HEK293 (cell line): ENCODE results near the gene RHEB.

Experiments
- CTCF ChIA-PET: fragments of 350-600 bp; formaldehyde crosslinking; extraction: SDS; loops from one replicate; lab custom pipeline; 2021; ENCODE audit warnings: antibody characterized with exemption; lab: Yijun Ruan, JAX
- POLR2A ChIA-PET: fragments of 300-600 bp; formaldehyde crosslinking; extraction: SDS; loops from one replicate; lab custom pipeline; 2020; ENCODE audit warnings: antibody characterized with exemption, inconsistent platforms; lab: Yijun Ruan, JAX
- H3K27ac ChIP-seq: fragments of 200-500 bp; sonication (Bioruptor generic); 2 replicates; pipeline ENCODE4 v1.5.1; 2014; ENCODE audit warnings: low read depth, low read length, control low read depth, inconsistent platforms; ENCODE audit errors: extremely low read depth
- H3K36me3 ChIP-seq, 2 experiments: fragments of 200-500 bp in 1 of 2; sonication (Bioruptor generic) in 1 of 2; 1 replicate in 1 of 2; 2 replicates in 1 of 2; pipeline ENCODE4 v1.5.1; 2014 to 2017; ENCODE audit warnings: inconsistent platforms in 2 of 2, low read length in 2 of 2; ENCODE audit not compliant: control insufficient read depth in 2 of 2, insufficient read depth in 1 of 2
- H3K4me1 ChIP-seq: fragments of 200-500 bp; sonication (Bioruptor generic); 2 replicates; pipeline ENCODE4 v1.5.1; 2014; ENCODE audit warnings: mild to moderate bottlenecking, low read length, inconsistent platforms; ENCODE audit not compliant: control insufficient read depth, insufficient read depth
- H3K4me3 ChIP-seq: 2 replicates; pipeline ENCODE4 v1.5.1; 2011; ENCODE audit warnings: low read depth, mild to moderate bottlenecking, control low read depth, low read length, moderate library complexity
- H3K9me3 ChIP-seq: fragments of 200-500 bp; sonication (Bioruptor generic); 2 replicates; pipeline ENCODE4 v1.5.1; 2014; ENCODE audit warnings: low read depth, low read length, inconsistent platforms; ENCODE audit not compliant: control insufficient read depth, insufficient read depth
- BCL11A ChIP-seq: fragments of 450-650 bp; formaldehyde crosslinking; IDR thresholded peaks from 2 replicates; pipeline ENCODE4 v1.5.1; 2016; ENCODE audit warnings: low read depth, missing biosample characterization, missing genetic modification characterization
- GLI2 ChIP-seq: fragments of 450-650 bp; formaldehyde crosslinking; IDR thresholded peaks from 2 replicates; pipeline ENCODE4; 2017; ENCODE audit warnings: missing biosample characterization, missing genetic modification characterization, low read depth, borderline replicate concordance
- HOXC10 ChIP-seq: sonication (generic); formaldehyde crosslinking; IDR thresholded peaks from 2 replicates; pipeline ENCODE4 v1.8.1; 2023; ENCODE audit warnings: mild to moderate bottlenecking, missing genetic modification reagents
- SETDB1 ChIP-seq: IDR thresholded peaks from one replicate; pipeline ENCODE4 v1.6.1; 2017; ENCODE audit warnings: mild to moderate bottlenecking, low read length, moderate library complexity, mixed read lengths; ENCODE audit not compliant: insufficient read length
- ZBTB17 ChIP-seq: fragments of 450-650 bp; formaldehyde crosslinking; IDR thresholded peaks from 2 replicates; pipeline ENCODE4 v1.5.1; 2016; ENCODE audit warnings: missing biosample characterization, missing genetic modification characterization
- ZNF114 ChIP-seq: fragments of 450-650 bp; formaldehyde crosslinking; IDR thresholded peaks from 2 replicates; pipeline ENCODE4 v1.5.0; 2017; ENCODE audit warnings: missing biosample characterization, missing genetic modification characterization
- ZNF155 ChIP-seq: fragments of 450-650 bp; formaldehyde crosslinking; IDR thresholded peaks from 2 replicates; pipeline ENCODE4 v1.5.1; 2016; ENCODE audit warnings: missing biosample characterization, missing genetic modification characterization
- ZNF184 ChIP-seq: fragments of 450-650 bp; IDR thresholded peaks from 2 replicates; pipeline ENCODE4 v1.5.1; 2018; ENCODE audit warnings: missing biosample characterization, mild to moderate bottlenecking, missing genetic modification characterization
- ZNF211 ChIP-seq: fragments of 450-650 bp; formaldehyde crosslinking; IDR thresholded peaks from 2 replicates; pipeline ENCODE4 v1.5.1; 2016; ENCODE audit warnings: low read depth, missing biosample characterization, missing genetic modification characterization
- ZNF302 ChIP-seq: fragments of 450-650 bp; formaldehyde crosslinking; IDR thresholded peaks from 2 replicates; pipeline ENCODE4 v1.5.1; 2016; ENCODE audit warnings: missing biosample characterization, missing genetic modification characterization, low read depth
- ZNF324 ChIP-seq: fragments of 450-650 bp; formaldehyde crosslinking; IDR thresholded peaks from 2 replicates; pipeline ENCODE4 v1.5.1; 2016; ENCODE audit warnings: missing biosample characterization, missing genetic modification characterization
- ZNF37A ChIP-seq: fragments of 450-650 bp; IDR thresholded peaks from 2 replicates; pipeline ENCODE4 v1.5.1; 2018; ENCODE audit warnings: missing biosample characterization, missing genetic modification characterization
- ZNF416 ChIP-seq: fragments of 450-650 bp; formaldehyde crosslinking; IDR thresholded peaks from 2 replicates; pipeline ENCODE4 v1.5.1; 2016; ENCODE audit warnings: missing biosample characterization, missing genetic modification characterization
- ZNF501 ChIP-seq: fragments of 450-650 bp; formaldehyde crosslinking; IDR thresholded peaks from 2 replicates; pipeline ENCODE4 v1.5.1; 2016; ENCODE audit warnings: missing biosample characterization, missing genetic modification characterization
- ZNF596 ChIP-seq: fragments of 450-650 bp; IDR thresholded peaks from 2 replicates; pipeline ENCODE4 v1.5.0; 2018; ENCODE audit warnings: missing biosample characterization, mild to moderate bottlenecking, missing genetic modification characterization, moderate library complexity
- ZNF626 ChIP-seq: fragments of 450-650 bp; sonication (Bioruptor Pico); formaldehyde crosslinking; IDR thresholded peaks from 2 replicates; pipeline ENCODE4 v1.5.1; 2018; ENCODE audit warnings: missing biosample characterization, missing genetic modification characterization, inconsistent platforms
- ZNF677 ChIP-seq: fragments of 450-650 bp; IDR thresholded peaks from 2 replicates; pipeline ENCODE4 v1.5.0; 2018; ENCODE audit warnings: missing biosample characterization, mild to moderate bottlenecking, missing genetic modification characterization, moderate library complexity
- ZNF76 ChIP-seq: fragments of 450-650 bp; formaldehyde crosslinking; IDR thresholded peaks from 2 replicates; pipeline ENCODE4; 2016; ENCODE audit warnings: low read depth, missing biosample characterization, missing genetic modification characterization, borderline replicate concordance
- ZNF768 ChIP-seq: fragments of 450-650 bp; formaldehyde crosslinking; IDR thresholded peaks from 2 replicates; pipeline ENCODE4 v1.5.1; 2018; ENCODE audit warnings: missing biosample characterization, mild to moderate bottlenecking, missing genetic modification characterization
- ZNF785 ChIP-seq: fragments of 450-650 bp; formaldehyde crosslinking; IDR thresholded peaks from 2 replicates; pipeline ENCODE4 v1.5.1; 2016; ENCODE audit warnings: missing biosample characterization, missing genetic modification characterization
- ZNF791 ChIP-seq: fragments of 450-650 bp; formaldehyde crosslinking; IDR thresholded peaks from 2 replicates; pipeline ENCODE4 v1.5.1; 2016; ENCODE audit warnings: missing biosample characterization, missing genetic modification characterization
- ZNF837 ChIP-seq: fragments of 450-650 bp; formaldehyde crosslinking; IDR thresholded peaks from 2 replicates; pipeline ENCODE4 v1.5.1; 2016; ENCODE audit warnings: missing biosample characterization, missing genetic modification characterization
- TF ChIP-seq, protein P1 (sequence below): fragments of 450-650 bp; formaldehyde crosslinking; IDR thresholded peaks from 2 replicates; pipeline ENCODE4 v1.5.1; 2016; ENCODE audit warnings: missing biosample characterization, missing genetic modification characterization
- TF ChIP-seq, protein P2 (sequence below): fragments of 450-650 bp; formaldehyde crosslinking; IDR thresholded peaks from 2 replicates; pipeline ENCODE4 v1.5.1; 2017; ENCODE audit warnings: missing biosample characterization, missing genetic modification characterization

RHEB gene

DNA sequence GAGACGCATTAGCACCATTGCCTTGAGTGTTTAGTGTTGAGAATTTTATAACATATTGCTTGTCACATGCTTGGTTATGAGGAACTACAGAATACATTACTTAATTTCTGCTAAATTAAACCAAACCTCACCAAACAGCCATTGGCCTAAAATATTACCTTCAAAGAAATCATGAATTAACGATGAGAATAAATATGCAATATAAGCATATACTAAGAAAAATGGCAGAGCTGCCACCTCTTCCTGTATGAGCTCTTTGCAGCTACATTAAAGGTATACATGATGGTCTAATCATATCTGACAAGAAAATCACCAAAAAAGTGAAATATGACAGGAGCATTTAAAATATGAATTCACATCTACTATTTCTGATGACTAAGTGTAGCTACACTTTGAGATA lies 5.2 kb upstream of the RHEB start:
- Histone ChIP-seq H3K36me3 (no peaks in the 10 kb centered on the region), H3K9me3 (no peaks in the 10 kb centered on the region), H3K27ac (no peak overlapping the region), H3K4me1 (no peaks in the 10 kb centered on the region), H3K4me3 (no peak overlapping the region)
- TF ChIP-seq, protein P1, sequence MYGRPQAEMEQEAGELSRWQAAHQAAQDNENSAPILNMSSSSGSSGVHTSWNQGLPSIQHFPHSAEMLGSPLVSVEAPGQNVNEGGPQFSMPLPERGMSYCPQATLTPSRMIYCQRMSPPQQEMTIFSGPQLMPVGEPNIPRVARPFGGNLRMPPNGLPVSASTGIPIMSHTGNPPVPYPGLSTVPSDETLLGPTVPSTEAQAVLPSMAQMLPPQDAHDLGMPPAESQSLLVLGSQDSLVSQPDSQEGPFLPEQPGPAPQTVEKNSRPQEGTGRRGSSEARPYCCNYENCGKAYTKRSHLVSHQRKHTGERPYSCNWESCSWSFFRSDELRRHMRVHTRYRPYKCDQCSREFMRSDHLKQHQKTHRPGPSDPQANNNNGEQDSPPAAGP (tag by site-specific recombination), result no peak
- TF ChIP-seq ZNF302 (no peak), ZNF155 (no peak), ZBTB17 (tag by site-specific recombination) (no peak), ZNF791 (tag by site-specific recombination) (no peak), ZNF184 (tag by site-specific recombination) (no peak), ZNF768 (tag by site-specific recombination) (no peak), ZNF324 (tag by site-specific recombination) (no peak), HOXC10 (CRISPR knock-in tag) (no peak), ZNF785 (tag by site-specific recombination) (no peak), ZNF114 (tag by site-specific recombination) (no peak)
- ChIA-PET CTCF (interaction anchor here (1.2 kb wide), 1 partner anchor 181 kb away, joined by 4 read pairs; no protein-coding TSS in a partner anchor), POLR2A (no interaction called here)

DNA sequence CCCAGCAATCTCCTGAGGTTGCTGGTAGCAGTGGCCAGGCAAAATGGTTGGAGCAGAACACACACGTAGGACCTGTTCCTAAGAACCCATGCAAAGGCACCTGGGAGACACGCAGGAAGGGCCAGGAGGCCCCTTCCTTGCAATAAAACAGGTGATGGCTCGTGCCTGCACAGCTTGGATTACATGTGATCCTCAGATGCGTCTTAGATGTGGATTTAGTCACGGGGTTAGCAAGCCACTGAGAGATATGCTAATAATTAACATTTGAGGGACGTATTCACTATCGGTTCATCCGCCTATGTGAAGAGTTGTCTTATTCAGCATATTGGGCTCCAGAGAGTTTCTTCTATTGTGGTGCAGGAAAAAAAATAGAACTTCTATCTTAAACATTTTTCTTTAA lies 4.6 kb upstream of the RHEB start:
- Histone ChIP-seq H3K27ac (no peak overlapping the region), H3K4me3 (no peak overlapping the region), H3K36me3 (no peaks in the 10 kb centered on the region)
- ChIA-PET POLR2A (no interaction called here), CTCF (interaction anchor here (1.2 kb wide), 1 partner anchor 181 kb away, joined by 4 read pairs; no protein-coding TSS in a partner anchor)
- TF ChIP-seq ZNF211 (no peak), ZNF416 (tag by site-specific recombination) (no peak)
- TF ChIP-seq, all 188 proteins: peak for 0
- H3K9me3 ChIP-seq, result no peaks in the 10 kb centered on the region
- no peaks in the 10 kb centered on the region for H3K4me1 ChIP-seq

DNA sequence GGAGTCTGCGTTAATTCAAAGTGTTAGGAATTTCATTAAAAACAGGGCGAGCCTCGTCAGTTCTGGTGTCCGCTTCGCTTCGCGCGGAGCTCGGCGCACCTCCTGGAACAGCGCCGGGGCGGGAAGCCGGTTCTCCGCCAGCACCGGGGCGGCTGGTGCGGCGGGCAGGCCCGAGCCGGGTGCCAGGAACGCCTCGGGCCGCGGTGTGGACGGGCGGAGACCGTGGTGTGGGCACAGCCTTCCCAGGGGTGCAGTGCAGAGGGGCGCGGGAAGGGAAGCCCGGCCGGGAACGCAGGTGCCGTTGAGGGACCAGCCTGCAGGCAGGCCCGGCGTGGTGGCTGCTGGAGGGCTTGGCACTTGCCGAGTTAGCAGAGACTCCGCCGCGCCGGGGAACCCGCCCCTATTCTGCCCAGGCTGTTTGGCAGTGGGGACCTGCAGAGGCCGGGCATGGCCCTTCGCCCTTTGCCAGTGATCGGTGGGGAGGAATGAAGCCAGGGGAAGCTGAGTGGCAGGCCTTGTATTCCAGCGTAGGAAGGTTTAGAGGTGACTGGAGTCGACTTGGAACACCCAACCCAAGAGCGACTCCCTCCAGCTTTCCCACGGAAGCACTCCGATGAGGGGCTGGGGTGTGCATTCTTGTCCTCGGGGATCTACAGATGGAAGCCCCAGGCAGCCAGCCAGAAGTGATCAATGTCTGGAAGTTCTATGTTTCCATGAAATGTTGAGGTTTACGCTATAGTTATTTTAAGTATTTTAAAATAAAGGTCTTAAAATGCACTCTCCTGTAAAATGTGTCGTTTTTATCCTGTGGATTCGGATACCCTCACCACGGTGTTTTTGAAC lies 945 bp upstream of the RHEB start:
- H3K27ac ChIP-seq, result peak overlapping the region; percentile 27; the same call in 1 of the 2 replicates
- no peaks in the 10 kb centered on the region for H3K4me1 ChIP-seq
- no peaks in the 10 kb centered on the region for H3K9me3 ChIP-seq
- H3K36me3 ChIP-seq, result no peaks in the 10 kb centered on the region
- H3K4me3 ChIP-seq, result peak overlapping the region; percentile 2; the same call in 1 of the 2 replicates
- CTCF ChIA-PET, result interaction anchor here (1.3 kb wide), 1 partner anchor 38 kb away, joined by 3 read pairs; no protein-coding TSS in a partner anchor
- TF ChIP-seq ZNF596 (tag by site-specific recombination) (0 out of 2 replicates have a peak, but pooled peaks have one; percentile 19), ZNF501 (tag by site-specific recombination) (no peak), ZNF837 (tag by site-specific recombination) (no peak), BCL11A (tag by site-specific recombination) (no peak), ZNF677 (tag by site-specific recombination) (0 out of 2 replicates have a peak, but pooled peaks have one; percentile 31), ZNF626 (tag by site-specific recombination) (0 out of 2 replicates have a peak, but pooled peaks have one; percentile 60), GLI2 (tag by site-specific recombination) (no peak), ZNF76 (tag by site-specific recombination) (no peak), SETDB1 (peak; percentile 52), ZNF37A (no peak)
- TF ChIP-seq, protein P2, sequence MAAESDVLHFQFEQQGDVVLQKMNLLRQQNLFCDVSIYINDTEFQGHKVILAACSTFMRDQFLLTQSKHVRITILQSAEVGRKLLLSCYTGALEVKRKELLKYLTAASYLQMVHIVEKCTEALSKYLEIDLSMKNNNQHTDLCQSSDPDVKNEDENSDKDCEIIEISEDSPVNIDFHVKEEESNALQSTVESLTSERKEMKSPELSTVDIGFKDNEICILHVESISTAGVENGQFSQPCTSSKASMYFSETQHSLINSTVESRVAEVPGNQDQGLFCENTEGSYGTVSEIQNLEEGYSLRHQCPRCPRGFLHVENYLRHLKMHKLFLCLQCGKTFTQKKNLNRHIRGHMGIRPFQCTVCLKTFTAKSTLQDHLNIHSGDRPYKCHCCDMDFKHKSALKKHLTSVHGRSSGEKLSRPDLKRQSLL, result 0 out of 2 replicates have a peak, but pooled peaks have one; percentile 3
- TF ChIP-seq, all 188 proteins: peak for 5
- POLR2A ChIA-PET, result interaction anchor here (0.7 to 1.1 kb wide), 5 partner anchors 12 to 179 kb away, joined by 3 to 4 read pairs (median 3); partner anchors contain the start of genes CRYGN and NUB1
